Endothelial cell of hepatic sinusoid (primary cell): ENCODE data around the gene PRDM15.

Source experiments
- in situ Hi-C: cut with HindIII; loops from 2 replicates; pipeline ENCODE4 v1.10.0; 2017; ENCODE audit warnings: low sequenced_read_pairs

Gene PRDM15

GRCh38 chr21:41827951-41828883 lies 50.9 kb downstream of the PRDM15 start:
- in situ Hi-C loops = no loop called here

GRCh38 chr21:41825881-41826280 lies 53.3 kb downstream of the PRDM15 start:
- in situ Hi-C loops = no loop called here

GRCh38 chr21:41825216-41825615 lies 53.9 kb downstream of the PRDM15 start:
- in situ Hi-C loops = no loop called here

- in situ Hi-C loops = no loop called here
Observed at GRCh38 chr21:41824466-41825207, 54.5 kb downstream of the PRDM15 start.

- in situ Hi-C loops = no loop called here
Observed at GRCh38 chr21:41823906-41824305, 55.2 kb downstream of the PRDM15 start.

GRCh38 chr21:41823166-41823565 lies 56.0 kb downstream of the PRDM15 start:
- in situ Hi-C loops = no loop called here

GRCh38 chr21:41821756-41822431 lies 57.2 kb downstream of the PRDM15 start:
- in situ Hi-C loops = no loop called here

GRCh38 chr21:41821081-41821755 lies 57.9 kb downstream of the PRDM15 start:
- in situ Hi-C loops = no loop called here

GRCh38 chr21:41820384-41821080 lies 58.6 kb downstream of the PRDM15 start:
- in situ Hi-C loops = no loop called here

GRCh38 chr21:41819856-41820281 lies 59.3 kb downstream of the PRDM15 start:
- in situ Hi-C loops = no loop called here

- in situ Hi-C loops = no loop called here
Observed at GRCh38 chr21:41819236-41819855, 59.8 kb downstream of the PRDM15 start.

- in situ Hi-C loops = no loop called here
Observed at GRCh38 chr21:41817877-41818855, 61.0 kb downstream of the PRDM15 start.

- in situ Hi-C loops = no loop called here
Observed at GRCh38 chr21:41817228-41817627, 61.9 kb downstream of the PRDM15 start.

GRCh38 chr21:41816583-41817165 lies 62.5 kb downstream of the PRDM15 start:
- in situ Hi-C loops = no loop called here

GRCh38 chr21:41815652-41816582 lies 63.2 kb downstream of the PRDM15 start:
- in situ Hi-C loops = no loop called here

- in situ Hi-C loops = no loop called here
Observed at GRCh38 chr21:41813226-41813625, 65.9 kb downstream of the PRDM15 start.

- in situ Hi-C loops = no loop called here
Observed at GRCh38 chr21:41812679-41813078, 66.5 kb downstream of the PRDM15 start.
